Neural progenitor cell (in vitro differentiated cells): ENCODE results near the gene TIPARP.

Experiments used
- CTCF ChIP-seq: fragments of 200-600 bp; sonication (generic); IDR thresholded peaks from 2 replicates; pipeline ENCODE4 v1.5.1; 2017; ENCODE audit warnings: antibody characterized with exemption, mild to moderate bottlenecking
- EZH2 ChIP-seq: fragments of 200-600 bp; sonication (generic); IDR thresholded peaks from 2 replicates; pipeline ENCODE4 v1.6.1; 2017; ENCODE audit warnings: antibody characterized with exemption, mild to moderate bottlenecking, moderate library complexity
- EZH2phosphoT487 ChIP-seq: fragments of 200-600 bp; sonication (generic); IDR thresholded peaks from 2 replicates; pipeline ENCODE4 v1.6.1; 2017; ENCODE audit warnings: antibody characterized with exemption

GRCh38 chr3:156658732-156659090, 15.7 kb upstream of the TIPARP start:
- TF ChIP-seq CTCF (no peak), EZH2 (no peak), EZH2phosphoT487 (no peak)
